Hematopoietic multipotent progenitor cell treated with erythropoietin and hydrocortisone succinate and interleukin-3 and kit ligand, for 4 days (in vitro differentiated cells): ENCODE results near the gene SMARCC2.
"Not testable (repeated sequence)": the region's sequence is repeated elsewhere in the genome, so short reads cannot be mapped to it uniquely, and the experiment has no call there.

ENCODE experiments used
- DNase-seq: peaks from one replicate; pipeline ENCODE4 v3.0.0-alpha.2; 2015

The SMARCC2 gene

DNA sequence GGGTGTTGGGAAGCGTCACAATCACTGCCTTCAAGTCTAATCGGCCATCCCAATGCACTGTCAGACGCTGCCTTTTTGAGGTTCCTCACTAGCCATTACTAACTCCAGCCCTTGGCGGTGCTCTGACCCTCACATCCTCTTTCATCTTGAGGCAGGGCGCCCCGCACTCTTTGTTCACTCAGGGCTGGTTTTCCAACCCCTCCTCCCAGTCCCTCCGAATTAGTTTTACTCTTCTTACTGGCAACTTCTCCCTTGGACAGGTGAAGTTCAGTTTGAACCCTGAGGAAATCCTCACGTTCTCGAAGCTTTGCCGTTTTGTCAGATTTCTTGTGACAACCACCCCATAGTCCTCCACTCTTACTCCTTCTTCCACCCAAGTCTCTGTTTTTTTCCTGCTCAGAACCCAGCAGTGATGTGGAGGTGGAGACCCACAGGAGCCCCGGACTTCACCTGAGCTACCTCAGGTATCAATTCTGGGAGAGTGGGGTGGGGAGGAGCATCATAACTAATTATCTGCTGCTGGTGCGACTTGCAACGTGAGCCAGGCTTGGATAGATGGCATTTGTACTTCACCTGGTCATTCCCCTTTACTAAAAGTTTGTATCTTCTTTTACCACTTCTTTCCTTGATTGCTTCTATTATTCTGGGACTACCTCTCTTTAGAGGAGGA lies 70.5 kb downstream of the SMARCC2 start:
- DNase-seq = no peak

DNA sequence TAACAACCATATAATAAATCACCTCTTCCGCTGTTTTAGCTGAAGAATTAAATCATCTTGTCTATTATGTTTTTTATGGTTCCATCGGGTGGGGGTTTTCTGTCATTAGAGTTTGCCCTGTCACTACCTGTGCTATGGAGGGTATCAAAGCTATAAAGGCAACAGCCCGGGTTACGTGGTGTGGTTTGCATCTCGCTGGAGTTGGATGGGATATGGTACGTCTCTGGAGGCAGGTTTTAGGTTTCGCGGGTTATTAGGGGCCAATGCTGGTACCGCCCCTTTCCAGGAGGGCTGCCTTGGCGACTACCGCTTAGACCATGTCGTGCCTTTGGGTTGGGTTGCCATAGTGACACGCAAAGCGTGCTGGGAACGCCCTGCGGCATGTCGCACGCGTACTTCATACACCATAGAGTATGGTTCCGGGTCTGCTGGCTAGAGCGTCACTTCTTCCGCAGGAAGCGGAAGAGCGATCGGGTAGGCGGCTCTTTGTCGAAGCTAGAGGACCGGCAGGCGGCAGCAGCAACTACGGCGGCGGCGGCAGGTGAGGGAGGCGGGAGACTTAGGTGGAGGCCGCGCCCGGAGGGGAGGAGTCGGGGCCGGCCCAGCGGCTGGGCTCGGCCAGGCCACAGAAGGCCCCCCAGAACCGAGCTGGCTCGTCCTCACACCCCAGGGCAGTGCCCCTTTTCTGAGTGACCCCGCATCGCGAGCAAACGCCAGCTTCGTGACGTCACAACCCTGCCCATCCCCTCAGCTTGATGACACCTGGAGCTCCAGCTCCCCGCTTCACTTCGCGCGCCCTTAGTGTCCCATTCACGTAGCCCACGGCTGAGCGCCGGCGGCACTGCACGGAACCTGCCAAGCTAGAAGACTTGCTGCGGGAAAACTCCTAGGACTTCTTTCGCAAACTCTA lies 71.2 kb downstream of the SMARCC2 start, which contains the start of gene ZC3H10:
Gene ZC3H10, plus strand, starts transcription at position 489 of the 910 bp plus-strand sequence. CDS start 2,297 bp downstream, outside the sequence.
- peak; percentile 100 for DNase-seq

DNA sequence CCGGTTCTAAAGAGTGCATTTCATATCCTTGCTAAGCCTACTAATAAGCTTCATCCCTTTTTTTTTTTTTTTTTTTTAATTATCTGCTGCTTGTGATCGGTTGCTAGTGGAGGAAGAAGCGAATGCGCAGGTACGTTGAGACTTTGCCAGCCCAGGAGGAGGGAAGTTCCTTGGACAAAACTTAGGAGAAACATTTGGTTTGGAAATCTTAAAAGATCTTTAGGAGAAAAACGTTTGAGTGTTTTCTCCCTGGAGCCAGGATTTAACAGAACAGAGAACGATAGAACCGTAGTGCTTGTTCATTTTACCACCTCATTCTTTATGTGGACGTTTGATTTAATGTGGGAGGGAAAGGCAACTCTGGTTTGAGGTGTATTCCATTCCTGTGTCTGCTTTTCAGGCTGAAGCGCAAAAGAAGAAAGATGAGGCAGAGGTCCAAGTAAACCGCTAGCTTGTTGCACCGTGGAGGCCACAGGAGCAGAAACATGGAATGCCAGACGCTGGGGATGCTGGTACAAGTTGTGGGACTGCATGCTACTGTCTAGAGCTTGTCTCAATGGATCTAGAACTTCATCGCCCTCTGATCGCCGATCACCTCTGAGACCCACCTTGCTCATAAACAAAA lies 72.1 kb downstream of the SMARCC2 start:
- not testable (repeated sequence) for DNase-seq

DNA sequence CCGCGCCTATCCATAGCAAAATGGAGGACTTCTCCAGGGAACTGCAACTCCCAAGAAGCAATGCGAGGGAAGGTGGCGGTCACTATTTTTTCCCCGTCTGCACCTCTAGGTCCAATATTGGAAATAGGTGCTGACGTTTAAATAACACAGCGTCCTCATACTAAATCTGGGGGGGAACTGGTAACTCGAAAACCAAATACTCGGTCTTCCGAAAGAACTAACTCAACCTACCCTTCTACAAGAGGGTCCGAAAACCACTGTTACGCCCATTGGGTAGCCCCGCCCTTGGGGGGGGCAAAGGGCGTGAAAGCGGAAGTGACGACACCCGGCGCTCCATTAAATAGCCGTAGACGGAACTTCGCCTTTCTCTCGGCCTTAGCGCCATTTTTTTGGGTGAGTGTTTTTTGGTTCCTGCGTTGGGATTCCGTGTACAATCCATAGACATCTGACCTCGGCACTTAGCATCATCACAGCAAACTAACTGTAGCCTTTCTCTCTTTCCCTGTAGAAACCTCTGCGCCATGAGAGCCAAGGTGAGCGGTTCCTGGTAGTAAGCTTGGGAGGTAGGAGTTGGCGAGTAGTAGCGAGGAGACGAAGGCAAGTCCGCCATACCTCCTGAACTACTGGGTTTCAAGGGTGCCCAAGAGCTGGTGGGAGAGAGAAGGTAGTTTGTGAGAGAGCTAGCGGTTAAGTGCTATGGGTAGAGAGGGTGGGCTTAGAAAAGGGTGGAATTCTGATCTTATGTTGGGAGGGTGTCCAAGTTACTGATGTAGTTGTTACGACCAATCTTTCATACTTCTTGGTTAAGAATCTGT lies 72.8 kb downstream of the SMARCC2 start, which contains the start of gene RPL41:
Gene RPL41, plus strand, starts transcription at position 367 of the 815 bp plus-strand sequence.
- DNase-seq = peak; percentile 97

DNA sequence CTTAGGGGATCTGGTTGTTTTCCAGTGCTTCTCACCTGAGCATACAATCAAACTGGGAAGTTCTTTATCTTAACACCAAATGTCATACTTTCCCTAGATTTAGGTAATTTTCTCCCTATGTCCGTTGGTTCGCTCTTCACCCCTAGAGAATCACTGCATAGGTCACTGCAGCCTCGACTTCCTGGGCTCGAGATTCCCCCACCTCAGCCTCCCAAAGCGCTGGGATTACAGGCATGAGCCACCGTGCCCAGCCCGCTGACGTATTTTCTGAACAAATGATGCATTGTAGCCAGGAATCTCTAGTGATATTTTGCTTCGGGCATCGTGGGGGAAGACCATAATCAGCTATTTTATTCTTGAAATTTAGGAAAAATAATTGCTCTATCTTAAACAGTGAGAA lies 74.0 kb downstream of the SMARCC2 start:
- DNase-seq = no peak

DNA sequence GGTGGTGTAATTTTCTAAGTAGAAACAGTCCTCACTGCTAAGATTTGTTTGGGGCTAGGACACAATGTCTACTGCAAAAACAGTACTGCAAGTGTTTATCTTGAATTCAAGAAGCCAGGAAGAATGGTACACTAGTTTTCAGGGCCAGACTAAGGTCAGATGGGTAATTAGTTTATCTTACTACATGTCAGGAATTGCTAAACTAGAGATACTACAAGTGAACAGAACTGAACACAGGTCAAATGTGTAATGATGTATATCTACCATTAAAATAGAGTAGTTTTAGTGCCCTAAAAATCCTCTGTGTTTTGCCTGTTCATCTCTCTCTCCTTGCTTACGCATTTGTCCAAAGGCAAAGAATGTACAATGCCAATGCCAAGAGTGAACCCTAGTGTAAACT lies 75.2 kb downstream of the SMARCC2 start:
- no peak for DNase-seq
